ENCODE results near the gene TMEM138.

TMEM138 gene

DNA sequence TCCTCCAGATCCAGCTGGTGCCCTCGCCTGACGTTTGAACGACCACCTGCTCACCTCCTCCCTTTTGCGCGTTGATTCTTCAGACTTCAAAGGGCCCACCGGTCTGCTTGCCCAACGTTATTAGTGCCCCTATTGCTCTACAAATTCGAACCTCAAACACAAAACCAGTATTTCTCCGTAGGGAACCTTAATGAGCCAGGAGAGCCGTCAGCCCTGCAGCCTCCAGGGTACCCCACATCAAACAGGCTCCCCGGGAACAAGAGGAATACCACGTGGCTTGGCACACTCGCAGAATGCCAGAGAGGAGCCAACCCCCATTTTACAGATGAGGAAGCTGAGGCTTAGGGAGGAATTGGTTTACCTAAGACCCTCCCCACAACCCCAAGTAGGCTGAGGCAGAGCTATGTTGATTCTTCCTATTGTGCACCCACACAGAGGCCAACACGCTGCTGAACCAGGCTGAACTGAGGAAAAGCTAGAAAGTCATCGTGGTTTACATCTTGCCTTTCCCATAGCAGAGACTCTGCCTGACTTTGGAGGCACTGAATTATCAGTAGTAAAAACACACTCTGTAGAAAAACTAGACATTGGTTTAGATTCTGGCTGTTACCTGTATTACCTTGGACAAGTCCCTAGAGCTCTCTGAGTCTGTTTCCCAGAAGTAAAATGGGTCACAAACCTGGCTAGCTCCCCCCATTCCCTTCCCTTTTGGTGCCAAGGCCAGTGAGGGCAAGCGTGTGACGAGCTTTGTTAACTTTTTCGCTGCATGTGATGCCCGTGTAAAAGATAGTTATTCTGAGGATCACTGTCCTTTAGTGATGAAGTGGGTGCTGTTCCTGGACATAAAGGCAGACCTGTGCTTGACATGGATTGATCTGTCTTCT, 28.4 kb upstream of the TMEM138 start:
- Histone ChIP-seq H3K36me3 (ENCODE audit: control insufficient read depth, insufficient read depth, low read length) (peaks cover 4% of the 10 kb centered on the region; the same call in 1 of the 2 replicates), H3K9me3 (ENCODE audit: control insufficient read depth, insufficient read depth, low read length) (no peaks in the 10 kb centered on the region), H3K27ac (ENCODE audit: low read length) (no peak overlapping the region), H3K4me1 (ENCODE audit: control insufficient read depth, insufficient read depth, low read length) (peaks cover 3% of the 10 kb centered on the region), H3K4me3 (ENCODE audit: low read length) (peak overlapping the region; percentile 95), H3K27me3 (ENCODE audit: control insufficient read depth, insufficient read depth, low read length) (no peaks in the 10 kb centered on the region)
- WGBS (ENCODE audit: insufficient coverage, insufficient read length): no CpG with 5 or more reads among the region's 19 CpGs
- DNase-seq (ENCODE audit: low read depth, low spot score): no peak

DNA sequence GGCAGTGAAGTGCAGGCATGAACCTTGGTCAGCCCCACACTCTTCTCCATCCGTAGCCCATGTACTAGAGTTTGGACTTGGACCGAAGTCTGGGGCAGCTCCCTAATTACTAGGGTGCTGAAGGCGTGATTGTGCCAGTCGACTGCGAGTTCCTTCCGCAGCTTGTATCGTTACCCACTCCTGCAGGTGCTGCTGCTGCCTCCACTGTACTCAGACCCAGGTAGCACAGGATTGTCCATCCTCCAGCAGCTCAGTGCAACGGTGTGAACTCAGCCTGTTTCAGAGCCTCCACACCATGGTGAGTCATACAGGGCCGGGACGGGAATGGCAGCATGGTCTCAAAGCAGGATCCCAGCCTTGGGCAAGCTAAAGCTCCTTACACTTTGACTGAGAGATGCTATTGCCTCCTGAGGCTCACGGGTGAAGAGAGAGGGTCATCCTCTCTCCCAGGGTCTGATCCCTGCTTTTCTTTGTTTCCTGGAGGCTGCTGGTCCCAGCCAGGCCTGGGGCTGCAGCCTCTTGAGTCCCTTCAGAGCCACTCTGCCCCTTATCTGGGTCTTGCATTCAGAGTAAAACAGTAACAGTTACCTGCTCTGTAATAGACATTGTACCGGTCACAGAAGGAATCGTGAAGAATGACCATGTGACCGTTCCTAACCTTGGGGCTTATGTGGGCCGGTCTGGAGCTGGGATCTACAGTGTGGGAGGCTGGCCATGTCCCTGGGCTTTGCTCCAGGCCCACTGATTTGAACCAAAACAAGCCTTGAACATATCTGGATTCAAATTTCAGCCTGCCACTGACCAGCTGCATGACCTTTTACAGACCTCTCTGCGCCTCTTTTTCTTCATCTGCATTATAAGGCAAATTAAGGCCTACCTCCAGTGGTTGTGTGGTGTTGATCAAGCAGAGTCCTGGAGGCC, 27.5 kb upstream of the TMEM138 start:
- DNase-seq (ENCODE audit: low read depth, low spot score): no peak
- no peaks in the 10 kb centered on the region for H3K27me3 ChIP-seq (ENCODE audit: control insufficient read depth, insufficient read depth, low read length)
- H3K4me3 ChIP-seq (ENCODE audit: low read length): no peak overlapping the region
- WGBS (ENCODE audit: insufficient coverage, insufficient read length): no CpG with 5 or more reads among the region's 16 CpGs
- H3K36me3 ChIP-seq (ENCODE audit: control insufficient read depth, insufficient read depth, low read length): 0 out of 2 replicates have a peak, but pooled peaks cover 5% of the 10 kb centered on the region
- H3K9me3 ChIP-seq (ENCODE audit: control insufficient read depth, insufficient read depth, low read length): no peaks in the 10 kb centered on the region
- H3K4me1 ChIP-seq (ENCODE audit: control insufficient read depth, insufficient read depth, low read length): peaks cover 3% of the 10 kb centered on the region
- H3K27ac ChIP-seq (ENCODE audit: low read length): no peak overlapping the region

DNA sequence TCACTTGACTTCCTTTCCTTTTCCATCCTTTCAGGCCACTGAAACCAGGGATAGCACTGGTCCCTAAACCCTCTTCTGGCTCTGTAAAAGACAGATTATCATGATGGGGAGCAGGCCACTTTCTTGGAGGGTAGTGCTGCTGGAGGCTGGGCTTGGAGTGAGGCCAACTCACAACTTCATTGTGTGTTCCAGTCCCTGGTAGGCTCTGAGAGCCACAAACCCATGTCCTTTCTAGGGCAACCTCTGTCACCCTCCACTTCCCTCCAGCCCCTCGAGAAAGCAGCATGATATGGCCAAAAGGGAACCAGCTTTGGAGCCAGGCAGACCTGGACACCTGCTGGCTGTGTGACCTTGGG, 26.8 kb upstream of the TMEM138 start:
- Histone ChIP-seq H3K4me3 (ENCODE audit: low read length) (no peak overlapping the region), H3K27me3 (ENCODE audit: control insufficient read depth, insufficient read depth, low read length) (no peaks in the 10 kb centered on the region), H3K27ac (ENCODE audit: low read length) (no peak overlapping the region), H3K9me3 (ENCODE audit: control insufficient read depth, insufficient read depth, low read length) (no peaks in the 10 kb centered on the region), H3K4me1 (ENCODE audit: control insufficient read depth, insufficient read depth, low read length) (peaks cover 3% of the 10 kb centered on the region), H3K36me3 (ENCODE audit: control insufficient read depth, insufficient read depth, low read length) (0 out of 2 replicates have a peak, but pooled peaks cover 5% of the 10 kb centered on the region)
- no CpG with 5 or more reads among the region's 1 CpG for WGBS (ENCODE audit: insufficient coverage, insufficient read length)
- DNase-seq (ENCODE audit: low read depth, low spot score): no peak

DNA sequence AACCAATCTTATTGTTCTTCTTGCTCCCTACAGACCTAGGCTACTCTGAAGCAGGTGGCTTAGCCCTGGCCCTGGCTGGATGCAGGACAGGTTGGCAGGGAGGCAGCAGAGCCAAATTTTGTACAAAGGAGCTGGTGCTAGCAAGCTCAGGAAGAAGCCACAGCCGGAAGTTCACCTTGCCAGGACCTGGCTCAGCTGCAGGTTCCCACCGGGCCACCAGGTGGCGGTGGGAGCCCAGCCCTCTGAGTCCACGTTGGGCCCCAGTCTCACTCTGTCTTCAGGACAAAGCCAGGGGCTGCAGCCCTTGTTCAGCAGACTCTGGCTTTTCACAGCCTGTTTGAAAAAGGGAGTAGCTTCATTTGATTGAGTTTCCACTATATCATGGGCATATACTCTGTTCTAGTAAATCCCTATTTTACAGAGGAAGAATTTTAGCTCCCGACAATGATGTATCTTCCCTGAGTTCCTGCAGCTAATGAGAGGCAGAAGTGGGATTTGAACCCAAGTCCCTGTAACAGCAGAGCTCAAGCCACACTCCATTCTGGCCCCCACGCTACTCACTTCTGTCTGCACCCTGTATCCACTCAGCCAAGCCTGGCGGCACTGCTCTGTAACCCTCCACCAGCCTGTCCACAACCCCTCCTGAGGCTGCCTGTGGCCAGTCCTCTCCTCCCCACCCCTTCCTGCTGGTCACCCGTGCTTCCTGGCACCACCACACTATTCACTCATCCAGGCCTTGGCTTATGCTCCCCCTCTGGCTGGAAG, 25.8 kb upstream of the TMEM138 start:
- Histone ChIP-seq H3K27me3 (ENCODE audit: control insufficient read depth, insufficient read depth, low read length) (no peaks in the 10 kb centered on the region), H3K27ac (ENCODE audit: low read length) (no peak overlapping the region), H3K4me3 (ENCODE audit: low read length) (no peak overlapping the region), H3K9me3 (ENCODE audit: control insufficient read depth, insufficient read depth, low read length) (no peaks in the 10 kb centered on the region), H3K4me1 (ENCODE audit: control insufficient read depth, insufficient read depth, low read length) (peaks cover 3% of the 10 kb centered on the region), H3K36me3 (ENCODE audit: control insufficient read depth, insufficient read depth, low read length) (0 out of 2 replicates have a peak, but pooled peaks cover 5% of the 10 kb centered on the region)
- WGBS (ENCODE audit: insufficient coverage, insufficient read length): no CpG with 5 or more reads among the region's 8 CpGs
- peak; percentile 88 for DNase-seq (ENCODE audit: low read depth, low spot score)

DNA sequence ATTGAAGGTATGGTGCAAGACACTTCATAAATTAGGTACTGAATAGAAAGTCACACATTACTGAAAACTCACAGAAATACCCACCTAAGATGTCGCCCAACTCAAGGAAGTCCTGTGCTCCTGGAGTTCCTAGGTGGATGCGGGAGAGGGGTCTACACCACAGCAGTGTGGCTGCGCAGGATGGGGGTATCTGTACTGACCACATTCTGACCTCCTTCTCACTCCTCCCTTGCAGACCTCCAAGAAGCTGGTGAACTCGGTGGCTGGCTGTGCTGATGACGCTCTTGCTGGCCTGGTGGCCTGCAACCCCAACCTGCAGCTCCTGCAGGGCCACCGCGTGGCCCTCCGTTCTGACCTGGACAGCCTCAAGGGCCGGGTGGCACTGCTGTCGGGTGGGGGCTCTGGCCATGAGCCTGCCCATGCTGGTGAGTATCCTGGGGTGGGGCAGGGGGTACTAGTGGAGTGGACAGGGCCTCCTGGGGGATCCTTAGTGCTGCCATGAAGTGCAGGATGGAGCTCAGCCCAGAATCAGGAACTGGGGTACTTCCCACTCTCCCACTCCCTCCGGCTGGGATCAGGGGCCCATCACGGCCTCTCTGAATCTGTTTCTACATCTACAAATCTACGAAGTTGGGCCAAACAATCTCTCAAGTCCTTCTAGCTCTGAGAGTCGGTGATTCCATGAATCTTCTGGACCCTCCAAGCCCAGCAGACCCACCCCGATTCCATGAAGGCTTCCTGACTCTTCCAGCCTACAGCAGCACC, 24.3 kb upstream of the TMEM138 start:
- DNase-seq (ENCODE audit: low read depth, low spot score): no peak
- no CpG with 5 or more reads among the region's 15 CpGs for WGBS (ENCODE audit: insufficient coverage, insufficient read length)
- no peaks in the 10 kb centered on the region for H3K27me3 ChIP-seq (ENCODE audit: control insufficient read depth, insufficient read depth, low read length)
- H3K27ac ChIP-seq (ENCODE audit: low read length): no peak overlapping the region
- H3K36me3 ChIP-seq (ENCODE audit: control insufficient read depth, insufficient read depth, low read length): 0 out of 2 replicates have a peak, but pooled peaks cover 5% of the 10 kb centered on the region
- no peak overlapping the region for H3K4me3 ChIP-seq (ENCODE audit: low read length)
- H3K9me3 ChIP-seq (ENCODE audit: control insufficient read depth, insufficient read depth, low read length): no peaks in the 10 kb centered on the region
- H3K4me1 ChIP-seq (ENCODE audit: control insufficient read depth, insufficient read depth, low read length): peaks cover 3% of the 10 kb centered on the region; the same call in 1 of the 2 replicates

DNA sequence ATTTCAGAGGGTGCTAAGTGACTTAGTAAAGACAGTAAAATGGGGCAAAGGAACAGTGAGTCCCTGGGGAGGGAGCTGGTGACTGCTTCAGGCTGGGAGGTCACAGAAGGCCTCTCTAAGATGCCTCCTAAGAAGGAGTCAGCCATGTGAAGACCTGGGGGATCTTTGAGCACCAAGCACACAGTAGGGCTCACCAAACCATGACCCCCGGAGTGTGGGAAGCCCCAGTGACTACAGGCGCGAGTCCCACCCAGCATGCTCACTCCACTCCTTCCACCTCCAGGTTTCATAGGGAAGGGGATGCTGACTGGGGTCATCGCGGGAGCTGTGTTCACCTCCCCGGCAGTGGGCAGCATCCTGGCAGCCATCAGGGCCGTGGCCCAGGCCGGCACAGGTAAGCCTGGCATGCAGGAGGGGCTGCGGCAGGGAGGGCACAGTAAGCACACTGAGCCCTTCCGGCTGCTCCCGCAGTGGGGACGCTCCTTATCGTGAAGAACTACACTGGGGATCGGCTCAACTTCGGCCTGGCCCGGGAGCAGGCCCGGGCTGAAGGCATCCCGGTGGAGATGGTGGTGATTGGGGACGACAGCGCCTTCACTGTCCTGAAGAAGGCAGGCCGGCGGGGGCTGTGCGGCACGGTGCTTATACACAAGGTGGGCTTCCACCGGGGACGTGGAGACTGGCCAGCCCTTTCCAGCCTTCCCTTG, 23.2 kb upstream of the TMEM138 start:
- H3K4me3 ChIP-seq (ENCODE audit: low read length): no peak overlapping the region
- no peak for DNase-seq (ENCODE audit: low read depth, low spot score)
- H3K9me3 ChIP-seq (ENCODE audit: control insufficient read depth, insufficient read depth, low read length): no peaks in the 10 kb centered on the region
- no peaks in the 10 kb centered on the region for H3K27me3 ChIP-seq (ENCODE audit: control insufficient read depth, insufficient read depth, low read length)
- no peaks in the 10 kb centered on the region; the same call in 1 of the 2 replicates for H3K4me1 ChIP-seq (ENCODE audit: control insufficient read depth, insufficient read depth, low read length)
- 0 out of 2 replicates have a peak, but pooled peaks cover 5% of the 10 kb centered on the region for H3K36me3 ChIP-seq (ENCODE audit: control insufficient read depth, insufficient read depth, low read length)
- no peak overlapping the region for H3K27ac ChIP-seq (ENCODE audit: low read length)
- no CpG with 5 or more reads among the region's 26 CpGs for WGBS (ENCODE audit: insufficient coverage, insufficient read length)

DNA sequence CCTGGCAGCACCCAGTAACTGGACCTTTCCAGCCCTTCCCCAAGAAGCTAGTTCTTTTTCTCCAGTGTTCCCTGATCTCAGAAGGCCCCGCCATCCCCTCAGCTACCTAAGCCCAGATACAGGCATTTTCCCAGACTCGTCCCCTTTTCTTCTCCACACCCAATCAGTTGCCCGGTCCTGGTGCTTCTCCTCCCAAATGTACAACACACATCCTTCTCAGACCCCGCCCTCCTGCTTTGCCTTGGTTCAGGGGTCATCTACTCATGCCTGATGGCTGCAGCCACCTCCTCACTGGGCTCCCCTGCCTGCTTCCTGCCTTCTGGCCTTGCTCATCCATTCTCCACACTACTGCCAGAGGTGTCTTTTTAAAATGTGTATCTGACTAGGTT, 22.7 kb upstream of the TMEM138 start:
- no CpG with 5 or more reads among the region's 4 CpGs for WGBS (ENCODE audit: insufficient coverage, insufficient read length)
- Histone ChIP-seq H3K36me3 (ENCODE audit: control insufficient read depth, insufficient read depth, low read length) (0 out of 2 replicates have a peak, but pooled peaks cover 5% of the 10 kb centered on the region), H3K27ac (ENCODE audit: low read length) (no peak overlapping the region), H3K27me3 (ENCODE audit: control insufficient read depth, insufficient read depth, low read length) (no peaks in the 10 kb centered on the region), H3K9me3 (ENCODE audit: control insufficient read depth, insufficient read depth, low read length) (no peaks in the 10 kb centered on the region), H3K4me1 (ENCODE audit: control insufficient read depth, insufficient read depth, low read length) (no peaks in the 10 kb centered on the region), H3K4me3 (ENCODE audit: low read length) (no peak overlapping the region)
- no peak for DNase-seq (ENCODE audit: low read depth, low spot score)

DNA sequence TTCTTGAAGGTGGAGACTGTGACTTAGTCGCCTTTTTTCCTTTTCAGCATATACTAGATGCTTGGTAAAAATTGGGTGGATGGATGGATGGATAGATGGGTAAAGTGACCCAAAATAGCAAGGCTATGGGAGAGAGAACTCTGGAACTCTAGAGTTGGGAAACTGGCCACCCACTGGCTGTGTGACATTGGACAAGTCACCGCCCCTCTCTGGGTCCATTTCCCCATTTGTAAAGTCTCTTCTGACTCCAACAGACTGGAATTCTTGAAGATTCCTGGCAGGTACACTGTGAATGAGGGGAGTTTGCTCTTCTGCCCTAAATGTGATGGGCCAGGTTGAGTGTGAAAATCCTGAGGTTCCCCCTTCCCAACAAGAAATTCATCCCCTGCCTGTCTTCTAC, 21.2 kb upstream of the TMEM138 start:
- no peaks in the 10 kb centered on the region for H3K27me3 ChIP-seq (ENCODE audit: control insufficient read depth, insufficient read depth, low read length)
- H3K27ac ChIP-seq (ENCODE audit: low read length): no peak overlapping the region
- no CpG with 5 or more reads among the region's 2 CpGs for WGBS (ENCODE audit: insufficient coverage, insufficient read length)
- no peak overlapping the region for H3K4me3 ChIP-seq (ENCODE audit: low read length)
- no peaks in the 10 kb centered on the region for H3K9me3 ChIP-seq (ENCODE audit: control insufficient read depth, insufficient read depth, low read length)
- H3K4me1 ChIP-seq (ENCODE audit: control insufficient read depth, insufficient read depth, low read length): no peaks in the 10 kb centered on the region
- H3K36me3 ChIP-seq (ENCODE audit: control insufficient read depth, insufficient read depth, low read length): 0 out of 2 replicates have a peak, but pooled peaks cover 5% of the 10 kb centered on the region
- no peak for DNase-seq (ENCODE audit: low read depth, low spot score)

DNA sequence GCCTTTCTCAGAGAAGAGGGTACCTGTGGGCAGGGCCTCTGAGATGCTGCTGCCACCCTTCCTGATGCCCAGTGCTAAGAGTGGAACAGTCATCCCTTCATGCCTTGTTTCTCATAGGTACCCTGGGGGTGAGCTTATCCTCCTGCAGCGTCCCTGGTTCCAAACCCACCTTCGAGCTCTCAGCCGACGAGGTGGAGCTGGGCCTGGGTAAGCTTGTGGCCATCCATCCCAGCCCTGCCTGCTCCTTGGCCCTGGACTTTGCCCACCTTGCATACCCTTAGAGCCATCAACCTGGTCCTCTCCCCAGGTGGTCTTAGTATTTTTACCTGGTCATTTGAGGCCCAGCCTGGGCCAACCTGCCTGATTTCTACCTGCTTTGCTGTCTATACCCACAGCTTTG, 20.5 kb upstream of the TMEM138 start:
- H3K4me1 ChIP-seq (ENCODE audit: control insufficient read depth, insufficient read depth, low read length): no peaks in the 10 kb centered on the region

More for the DNA sequence above, 20.5 kb upstream of the TMEM138 start:
- Histone ChIP-seq H3K4me3 (ENCODE audit: low read length) (no peak overlapping the region), H3K27ac (ENCODE audit: low read length) (no peak overlapping the region), H3K36me3 (ENCODE audit: control insufficient read depth, insufficient read depth, low read length) (peaks cover 7% of the 10 kb centered on the region; the same call in 1 of the 2 replicates), H3K27me3 (ENCODE audit: control insufficient read depth, insufficient read depth, low read length) (no peaks in the 10 kb centered on the region), H3K9me3 (ENCODE audit: control insufficient read depth, insufficient read depth, low read length) (no peaks in the 10 kb centered on the region)
- WGBS (ENCODE audit: insufficient coverage, insufficient read length): no CpG with 5 or more reads among the region's 4 CpGs
- DNase-seq (ENCODE audit: low read depth, low spot score): no peak

Measured in iPS DF 6.9 (cell line).